Hippocampal formation (tissue), 2 donors: ENCODE data around the gene GLDN.
"Not testable (repeated sequence)": the region's sequence is repeated elsewhere in the genome, so short reads cannot be mapped to it uniquely, and the experiment has no call there.

Experiments
- DNase-seq, 2 donors: peaks; one replicate each; lab custom pipeline; 2025; lab: John Stamatoyannopoulos, UW

Gene GLDN

GRCh38 chr15:51386960-51387698 lies 45.7 kb downstream of the GLDN start:
- no peak for DNase-seq

GRCh38 chr15:51387699-51388041 lies 46.2 kb downstream of the GLDN start:
- no peak for DNase-seq

GRCh38 chr15:51388726-51389125 lies 47.3 kb downstream of the GLDN start:
- no peak for DNase-seq

- no peak for DNase-seq
Measured at GRCh38 chr15:51390241-51390965, 48.9 kb downstream of the GLDN start.

- no peak for DNase-seq
Measured at GRCh38 chr15:51390966-51391422, 49.5 kb downstream of the GLDN start.

- no peak for DNase-seq
Measured at GRCh38 chr15:51396921-51397320, 55.5 kb downstream of the GLDN start.

- DNase-seq, result no peak
Measured at GRCh38 chr15:51398626-51399025, 57.2 kb downstream of the GLDN start.

- no peak for DNase-seq
Measured at GRCh38 chr15:51401051-51401780, 59.8 kb downstream of the GLDN start.

GRCh38 chr15:51401872-51402517 lies 60.5 kb downstream of the GLDN start:
- peak in 1 of 2 donors; percentile 5 for DNase-seq

GRCh38 chr15:51403072-51403878 lies 61.8 kb downstream of the GLDN start:
- peak in 1 of 2 donors; percentile 24 for DNase-seq

- DNase-seq, result no peak
Measured at GRCh38 chr15:51403946-51404695, 62.7 kb downstream of the GLDN start.

- peak in 1 of 2 donors; percentile 17 for DNase-seq
Measured at GRCh38 chr15:51405693-51406523, 64.5 kb downstream of the GLDN start.

GRCh38 chr15:51414256-51414860 lies 72.9 kb downstream of the GLDN start:
- no peak for DNase-seq

- no peak for DNase-seq
Measured at GRCh38 chr15:51416129-51416528, 74.7 kb downstream of the GLDN start.

GRCh38 chr15:51423040-51423439 lies 81.6 kb downstream of the GLDN start:
- not testable (repeated sequence) for DNase-seq

- no peak for DNase-seq
Measured at GRCh38 chr15:51424780-51425179, 83.3 kb downstream of the GLDN start.

GRCh38 chr15:51425517-51426040 lies 84.1 kb downstream of the GLDN start:
- DNase-seq, result no peak

- no peak for DNase-seq
Measured at GRCh38 chr15:51438526-51438925, 97.1 kb downstream of the GLDN start.
